Ovary (tissue), 3 donors: ENCODE data around the gene ST6GALNAC4.

Source experiments
- CTCF ChIP-seq, 3 donors: fragments of 450-650 bp in 2 of 3; fragments of 200-600 bp in 1 of 3; IDR thresholded peaks; one replicate each; pipeline versions ENCODE4 v1.5.1 to v1.8.0; 2016 to 2022; ENCODE audit warnings: antibody characterized with exemption in 3 of 3, mild to moderate bottlenecking in 1 of 3
- POLR2A ChIP-seq: fragments of 450-650 bp; IDR thresholded peaks from one replicate; pipeline ENCODE4 v1.6.1; 2017; ENCODE audit warnings: antibody characterized with exemption, mild to moderate bottlenecking, moderate library complexity
- donor health status: DM: no; HTN: no; CAD: no.

- TF ChIP-seq POLR2A (no peak), CTCF (IDR thresholded peaks at IDR 0.05) (no peak)
Observed at GRCh38 chr9:127908660-127908926, 8.2 kb downstream of the ST6GALNAC4 start.
